Colonic mucosa (tissue), 4 donors: ENCODE data around the gene RBMS2. TPM values are rescaled to one million over a fixed set of nuclear protein-coding genes. Genes with fewer than 3 reads are reported as not detected.

Source experiments
- DNase-seq: peaks from one replicate; pipeline ENCODE4 v3.0.0-alpha.2; 2020
- H3K27ac ChIP-seq: fragments of 200-600 bp; one replicate; pipeline ENCODE4 v1.8.0; 2021
- H3K27me3 ChIP-seq: fragments of 200-600 bp; one replicate; pipeline ENCODE4 v1.8.0; 2021
- H3K36me3 ChIP-seq: fragments of 200-600 bp; one replicate; pipeline ENCODE4 v1.8.0; 2021
- H3K4me1 ChIP-seq: fragments of 200-600 bp; one replicate; pipeline ENCODE4 v1.8.0; 2021; ENCODE audit warnings: mild to moderate bottlenecking
- H3K4me3 ChIP-seq: fragments of 200-600 bp; one replicate; pipeline ENCODE4 v1.8.0; 2021
- H3K9ac ChIP-seq, 2 donors: one replicate each; pipeline ENCODE4 v1.7.0; 2013; ENCODE audit warnings: control low read depth in 2 of 2, low read depth in 2 of 2, low read length in 2 of 2
- H3K9me3 ChIP-seq: fragments of 200-600 bp; one replicate; pipeline ENCODE4 v1.8.0; 2021
- CTCF ChIP-seq: fragments of 200-600 bp; IDR thresholded peaks from one replicate; pipeline ENCODE4 v1.8.0; 2022; ENCODE audit warnings: antibody characterized with exemption, mild to moderate bottlenecking
- intact Hi-C: fragments of 100-400 bp; cut with DNase I; formaldehyde crosslinking; loops from one replicate; pipeline ENCODE4 v1.14.1; 2022
- total RNA-seq, 2 donors: library from RNA; stranded (reverse); fragmentation: NEBNext Ultra II Directional in 1 of 2; extraction: Animal tissue kit (Norgen Biotek cat#: 25700) in 1 of 2; gene quantifications; one replicate each; pipeline ENCODE4 v1.2.1, GENCODE V29; 2021
- donor health status: healthy.
- donor health status: DM: no; HTN: no; CAD: no.
- donor health status: DM: no; HTN: no; CAD: no.

RBMS2 gene
- total RNA-seq, 2 donors from 2014 or later: 16.8 to 42.7 TPM

- no peak overlapping the region for H3K4me3 ChIP-seq
- H3K9me3 ChIP-seq: no peaks in the 10 kb centered on the region
- intact Hi-C loops: no loop called here
These were observed 15.9 kb downstream of the RBMS2 start for GRCh38 chr12:56537546-56537945.

GRCh38 chr12:56541631-56542030, 20.0 kb downstream of the RBMS2 start:
- H3K9ac ChIP-seq: no peak overlapping the region
- no peaks in the 10 kb centered on the region for H3K27me3 ChIP-seq
- no peaks in the 10 kb centered on the region for H3K36me3 ChIP-seq
- intact Hi-C loops: no loop called here
- no peaks in the 10 kb centered on the region for H3K4me1 ChIP-seq
- TF ChIP-seq CTCF: no peak
- no peak overlapping the region for H3K27ac ChIP-seq
- no peaks in the 10 kb centered on the region for H3K9me3 ChIP-seq
- no peak for DNase-seq
- no peak overlapping the region for H3K4me3 ChIP-seq

More at GRCh38 chr12:56537546-56537945, 15.9 kb downstream of the RBMS2 start:
- no peaks in the 10 kb centered on the region for H3K4me1 ChIP-seq
- no peak overlapping the region for H3K27ac ChIP-seq
- TF ChIP-seq CTCF: no peak
- DNase-seq: no peak
- H3K36me3 ChIP-seq: no peaks in the 10 kb centered on the region
- H3K27me3 ChIP-seq: no peaks in the 10 kb centered on the region
- no peak overlapping the region for H3K9ac ChIP-seq

GRCh38 chr12:56542164-56542563, 20.5 kb downstream of the RBMS2 start:
- DNase-seq: no peak
- Histone ChIP-seq H3K4me1 (no peaks in the 10 kb centered on the region), H3K4me3 (no peak overlapping the region), H3K9me3 (no peaks in the 10 kb centered on the region), H3K27me3 (no peaks in the 10 kb centered on the region), H3K36me3 (no peaks in the 10 kb centered on the region), H3K9ac (no peak overlapping the region), H3K27ac (no peak overlapping the region)
- TF ChIP-seq CTCF: no peak
- intact Hi-C loops: no loop called here

GRCh38 chr12:56545023-56545604, 23.5 kb downstream of the RBMS2 start:
- Histone ChIP-seq H3K4me3 (no peak overlapping the region), H3K27ac (no peak overlapping the region), H3K4me1 (no peaks in the 10 kb centered on the region), H3K27me3 (no peaks in the 10 kb centered on the region), H3K9ac (no peak overlapping the region), H3K36me3 (no peaks in the 10 kb centered on the region), H3K9me3 (no peaks in the 10 kb centered on the region)
- intact Hi-C loops: no loop called here
- no peak for DNase-seq
- no peak for TF ChIP-seq CTCF

GRCh38 chr12:56546680-56547079, 25.1 kb downstream of the RBMS2 start:
- intact Hi-C loops: no loop called here
- Histone ChIP-seq H3K27me3 (no peaks in the 10 kb centered on the region), H3K27ac (no peak overlapping the region), H3K9ac (no peak overlapping the region), H3K36me3 (no peaks in the 10 kb centered on the region), H3K9me3 (no peaks in the 10 kb centered on the region), H3K4me3 (no peak overlapping the region), H3K4me1 (no peaks in the 10 kb centered on the region)
- no peak for TF ChIP-seq CTCF
- DNase-seq: no peak
